Activated CD4-positive, alpha-beta T cell treated with anti-CD3 and anti-CD28 coated beads for 36 hours (primary cell): ENCODE data around the gene ZNF606. TPM values are rescaled to one million over a fixed set of nuclear protein-coding genes. Genes with fewer than 3 reads are reported as not detected.
A peak's percentile ranks its signal among the peaks of the same experiment; 100 is the strongest.

ENCODE experiments used
- ATAC-seq: fragments of 200-7000 bp; cut with Tn5 transposase; one replicate; pipeline ENCODE4 v1.10.0; 2021; ENCODE audit warnings: mild to moderate bottlenecking, moderate library complexity
- CTCF ChIA-PET: fragments of 350-600 bp; sonication (Branson Sonifier 250); formaldehyde crosslinking; loops from one replicate; lab custom pipeline; 2021; ENCODE audit warnings: antibody characterized with exemption; lab: Charles Lee
- POLR2A ChIA-PET: fragments of 350-600 bp; sonication (Branson Sonifier 250); formaldehyde crosslinking; loops from one replicate; lab custom pipeline; 2021; ENCODE audit warnings: antibody characterized with exemption, inconsistent platforms; lab: Charles Lee
- DNase-seq: peaks from one replicate; pipeline ENCODE4 v3.0.0-alpha.2; 2020
- H3K27ac Mint-ChIP-seq: one replicate; pipeline ENCODE4 v1.8.0; 2021; ENCODE audit warnings: mixed read lengths
- H3K27me3 Mint-ChIP-seq: one replicate; pipeline ENCODE4 v1.8.0; 2021; ENCODE audit warnings: mixed read lengths
- H3K36me3 Mint-ChIP-seq: one replicate; pipeline ENCODE4 v1.8.0; 2021; ENCODE audit warnings: low read depth, mixed read lengths
- H3K4me1 Mint-ChIP-seq: one replicate; pipeline ENCODE4 v1.8.0; 2021; ENCODE audit warnings: mixed read lengths
- H3K4me3 Mint-ChIP-seq: one replicate; pipeline ENCODE4 v1.8.0; 2021; ENCODE audit warnings: mild to moderate bottlenecking, moderate library complexity, mixed read lengths
- H3K9me3 Mint-ChIP-seq: one replicate; pipeline ENCODE4 v1.8.0; 2021; ENCODE audit warnings: low read depth, mixed read lengths
- intact Hi-C, 2 experiments: fragments of 100-400 bp; cut with DNase I in 1 of 2; cut with micrococcal nuclease in 1 of 2; formaldehyde crosslinking; loops; one replicate each; pipeline versions ENCODE4 v1.14.2 to v1.15.1; 2022 to 2024; cut with DNase I, micrococcal nuclease
- total RNA-seq, 2 experiments: library from RNA; stranded (reverse); gene quantifications; one replicate each; pipeline ENCODE4 v1.2.3, GENCODE V29; 2021

Gene ZNF606
- total RNA-seq, 2 experiments from 2014 or later = 6.0 to 8.9 TPM

GRCh38 chr19:57954996-57955395, 47.6 kb downstream of the ZNF606 start:
- Mint-ChIP-seq H3K36me3 (peaks cover 25% of the 10 kb centered on the region), H3K9me3 (peaks cover 34% of the 10 kb centered on the region), H3K4me3 (no peak overlapping the region), H3K27me3 (no peaks in the 10 kb centered on the region), H3K4me1 (no peaks in the 10 kb centered on the region), H3K27ac (no peak overlapping the region)
- ATAC-seq (no peak), DNase-seq (no peak)
- POLR2A ChIA-PET = no interaction called here
- intact Hi-C loops = no loop called here
- CTCF ChIA-PET = no interaction called here

- peaks cover 26% of the 10 kb centered on the region for H3K36me3 Mint-ChIP-seq
- H3K27ac Mint-ChIP-seq = no peak overlapping the region
- DNase-seq (no peak), ATAC-seq (no peak)
- intact Hi-C loops = loop anchor here in 1 of 2 experiments (5.0 kb wide), 1 partner anchor 267 kb away; the partner anchor contains the start of gene ZNF551
- no peaks in the 10 kb centered on the region for H3K27me3 Mint-ChIP-seq
- no peak overlapping the region for H3K4me3 Mint-ChIP-seq
- H3K9me3 Mint-ChIP-seq = peaks cover 33% of the 10 kb centered on the region
- CTCF ChIA-PET = no interaction called here
- POLR2A ChIA-PET = no interaction called here
- peaks cover 16% of the 10 kb centered on the region for H3K4me1 Mint-ChIP-seq
These were observed 52.9 kb downstream of the ZNF606 start for GRCh38 chr19:57949702-57950101.

GRCh38 chr19:57949296-57949695, 53.3 kb downstream of the ZNF606 start:
- Mint-ChIP-seq H3K36me3 (peaks cover 28% of the 10 kb centered on the region), H3K27ac (no peak overlapping the region), H3K4me3 (no peak overlapping the region), H3K4me1 (peaks cover 16% of the 10 kb centered on the region), H3K9me3 (peaks cover 34% of the 10 kb centered on the region), H3K27me3 (no peaks in the 10 kb centered on the region)
- POLR2A ChIA-PET = interaction anchor here (0.6 kb wide), 1 partner anchor 200 kb away, joined by 4 read pairs; no protein-coding TSS in a partner anchor
- CTCF ChIA-PET = no interaction called here
- intact Hi-C loops = loop anchor here in 1 of 2 experiments (5.0 kb wide), 1 partner anchor 267 kb away; the partner anchor contains the start of gene ZNF551
- DNase-seq (no peak), ATAC-seq (no peak)

GRCh38 chr19:57947419-57948134, 55.0 kb downstream of the ZNF606 start, which contains the start of gene ZNF256:
Gene ZNF256 (minus strand): TSS chr19:57947706. CDS start chr19:57947474, 232 bp downstream.
- H3K9me3 Mint-ChIP-seq = peaks cover 43% of the 10 kb centered on the region
- H3K27ac Mint-ChIP-seq = peak within 1 kb of the TSS; percentile 90
- intact Hi-C loops = loop anchor here (1.0 to 5.0 kb wide), 12 partner anchors 12 to 558 kb away; partner anchors contain the start of genes ZNF417 (in 2 of the 2), ZNF606 (in 2 of the 2), ZNF211 (in 1 of the 2) and ZNF329 (in 1 of the 2)
- DNase-seq = peak; percentile 95
- peaks cover 16% of the 10 kb centered on the region for H3K4me1 Mint-ChIP-seq
- H3K27me3 Mint-ChIP-seq = no peaks in the 10 kb centered on the region
- CTCF ChIA-PET = interaction anchor here (0.6 to 1.0 kb wide), 2 partner anchors 12 to 1369 kb away, joined by 3 read pairs; partner anchors contain the start of gene ZNF418
- POLR2A ChIA-PET = no interaction called here
- peak within 1 kb of the TSS; percentile 87 for H3K4me3 Mint-ChIP-seq
- H3K36me3 Mint-ChIP-seq = peaks cover 46% of the 10 kb centered on the region
- ATAC-seq = peak; percentile 99

- no peak for DNase-seq
- no peak for ATAC-seq
- H3K4me3 Mint-ChIP-seq = peak overlapping the region; percentile 87
- intact Hi-C loops = loop anchor here (1.0 to 5.0 kb wide), 12 partner anchors 12 to 558 kb away; partner anchors contain the start of genes ZNF417 (in 2 of the 2), ZNF606 (in 2 of the 2), ZNF211 (in 1 of the 2) and ZNF329 (in 1 of the 2)
- ChIA-PET POLR2A (no interaction called here), CTCF (interaction anchor here (1.0 kb wide), 1 partner anchor 12 kb away, joined by 3 read pairs; the partner anchor contains the start of gene ZNF418)
- no peak overlapping the region for H3K27ac Mint-ChIP-seq
- peaks cover 51% of the 10 kb centered on the region for H3K36me3 Mint-ChIP-seq
- H3K9me3 Mint-ChIP-seq = peaks cover 47% of the 10 kb centered on the region
- peaks cover 16% of the 10 kb centered on the region for H3K4me1 Mint-ChIP-seq
- no peaks in the 10 kb centered on the region for H3K27me3 Mint-ChIP-seq
These were observed 55.6 kb downstream of the ZNF606 start for GRCh38 chr19:57947088-57947418.

- Mint-ChIP-seq H3K36me3 (peaks cover 55% of the 10 kb centered on the region), H3K27ac (peak overlapping the region; percentile 72)
- intact Hi-C loops = loop anchor here in 1 of 2 experiments (2.0 to 5.0 kb wide), 2 partner anchors 58 to 264 kb away; partner anchors contain the start of genes ZNF551 and ZNF814
These were observed 56.3 kb downstream of the ZNF606 start for GRCh38 chr19:57946316-57946715.

GRCh38 chr19:57941593-57941992, 61.0 kb downstream of the ZNF606 start:
- DNase-seq (no peak), ATAC-seq (no peak)
- H3K9me3 Mint-ChIP-seq = peaks cover 66% of the 10 kb centered on the region
- intact Hi-C loops = no loop called here
- no peak overlapping the region for H3K27ac Mint-ChIP-seq
- no peaks in the 10 kb centered on the region for H3K27me3 Mint-ChIP-seq
- H3K4me1 Mint-ChIP-seq = peaks cover 10% of the 10 kb centered on the region
- no peak overlapping the region for H3K4me3 Mint-ChIP-seq
- CTCF ChIA-PET = no interaction called here
- POLR2A ChIA-PET = no interaction called here
- H3K36me3 Mint-ChIP-seq = peaks cover 89% of the 10 kb centered on the region

More at GRCh38 chr19:57946316-57946715, 56.3 kb downstream of the ZNF606 start:
- CTCF ChIA-PET = interaction anchor here (0.6 kb wide), 1 partner anchor 185 kb away, joined by 3 read pairs; no protein-coding TSS in a partner anchor
- ATAC-seq (no peak), DNase-seq (no peak)
- POLR2A ChIA-PET = interaction anchor here (0.9 kb wide), 1 partner anchor 97 kb away, joined by 3 read pairs; no protein-coding TSS in a partner anchor
- Mint-ChIP-seq H3K4me1 (peaks cover 16% of the 10 kb centered on the region), H3K9me3 (peaks cover 52% of the 10 kb centered on the region), H3K4me3 (peak overlapping the region; percentile 87), H3K27me3 (no peaks in the 10 kb centered on the region)

GRCh38 chr19:57935731-57936130, 66.9 kb downstream of the ZNF606 start:
- H3K4me3 Mint-ChIP-seq = peak overlapping the region; percentile 83
- ChIA-PET CTCF (interaction anchor here (0.6 to 1.2 kb wide), 2 partner anchors 12 to 661 kb away, joined by 3 to 4 read pairs; partner anchors contain the start of gene ZNF256), POLR2A (no interaction called here)
- H3K4me1 Mint-ChIP-seq = peaks cover 9% of the 10 kb centered on the region
- ATAC-seq = no peak
- H3K9me3 Mint-ChIP-seq = peaks cover 46% of the 10 kb centered on the region
- no peak overlapping the region for H3K27ac Mint-ChIP-seq
- no peak for DNase-seq
- H3K27me3 Mint-ChIP-seq = no peaks in the 10 kb centered on the region
- intact Hi-C loops = loop anchor here in 1 of 2 experiments (1.0 kb wide), 3 partner anchors 12 to 524 kb away; partner anchors contain the start of genes ZNF17, ZNF256 and ZNF419
- H3K36me3 Mint-ChIP-seq = peaks cover 76% of the 10 kb centered on the region

GRCh38 chr19:57934820-57935665, 67.6 kb downstream of the ZNF606 start, which contains the start of gene ZNF418:
Gene ZNF418 (minus strand): TSS chr19:57935402. CDS start chr19:57933822, 1,580 bp downstream.
- Mint-ChIP-seq H3K4me3 (peak within 1 kb of the TSS; percentile 83), H3K27ac (peak within 1 kb of the TSS; percentile 90), H3K27me3 (no peaks in the 10 kb centered on the region), H3K9me3 (peaks cover 48% of the 10 kb centered on the region), H3K4me1 (peaks cover 9% of the 10 kb centered on the region), H3K36me3 (peaks cover 79% of the 10 kb centered on the region)
- CTCF ChIA-PET = interaction anchor here (0.6 to 1.2 kb wide), 3 partner anchors 12 to 660 kb away, joined by 3 to 6 read pairs (median 4); partner anchors contain the start of gene ZNF256
- POLR2A ChIA-PET = no interaction called here
- peak; percentile 72 for DNase-seq
- intact Hi-C loops = loop anchor here in 1 of 2 experiments (1.0 kb wide), 3 partner anchors 12 to 524 kb away; partner anchors contain the start of genes ZNF17, ZNF256 and ZNF419
- ATAC-seq = peak; percentile 99

- intact Hi-C loops = no loop called here
- no peak overlapping the region for H3K4me3 Mint-ChIP-seq
- H3K9me3 Mint-ChIP-seq = peaks cover 44% of the 10 kb centered on the region
- no peaks in the 10 kb centered on the region for H3K4me1 Mint-ChIP-seq
- ATAC-seq (no peak), DNase-seq (no peak)
- no peak overlapping the region for H3K27ac Mint-ChIP-seq
- POLR2A ChIA-PET = no interaction called here
- peaks cover 57% of the 10 kb centered on the region for H3K36me3 Mint-ChIP-seq
- H3K27me3 Mint-ChIP-seq = no peaks in the 10 kb centered on the region
- CTCF ChIA-PET = no interaction called here
These were observed 75.0 kb downstream of the ZNF606 start for GRCh38 chr19:57927587-57927986.
